IPS-NIHi7 (cell line): Measurements from ENCODE around the gene ACOT8.

Source experiments
- DNase-seq: peaks from one replicate; pipeline ENCODE4 v3.0.0; 2012; ENCODE audit warnings: mixed read lengths; ENCODE audit errors: extremely low spot score

The ACOT8 gene

GRCh38 chr20:45796337-45797065 lies 60.7 kb downstream of the ACOT8 start:
- DNase-seq, result no peak

DNA sequence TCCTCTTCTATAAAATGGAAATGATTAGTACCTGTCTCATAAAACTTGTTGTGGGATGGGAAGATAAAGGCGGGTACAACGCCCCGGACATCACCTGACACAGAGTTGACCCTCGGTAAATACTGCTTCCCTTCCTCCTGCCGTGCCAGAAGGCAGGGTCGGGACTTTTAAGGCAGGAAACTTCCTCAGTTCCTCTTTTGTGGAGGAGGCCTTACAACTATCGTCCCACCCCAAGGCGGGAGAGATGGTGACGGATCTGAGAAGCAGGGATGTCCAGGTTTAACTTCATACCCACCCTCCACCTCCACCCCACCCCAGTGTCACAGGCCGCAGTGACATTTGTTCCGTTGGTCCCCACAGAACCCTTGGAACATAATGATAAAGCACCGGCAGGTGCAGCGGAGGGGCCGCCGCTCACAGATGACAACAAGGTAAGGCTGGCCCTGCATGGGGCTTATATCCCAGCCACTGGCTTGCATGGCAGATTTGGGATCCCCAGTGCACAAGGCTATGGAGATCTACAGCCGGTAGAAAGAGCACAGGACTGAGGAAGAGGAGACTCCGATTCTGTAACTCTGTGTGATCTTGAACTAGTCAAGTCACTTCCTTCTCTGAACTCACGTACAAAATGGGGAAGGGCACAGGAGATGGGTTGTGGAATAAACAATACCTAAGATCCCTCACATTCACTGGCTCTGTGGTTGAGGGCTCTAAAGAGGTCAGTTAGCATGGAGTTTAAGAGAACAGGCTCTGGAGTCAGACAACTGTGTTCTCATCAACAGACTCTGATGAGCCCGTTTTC lies 64.7 kb downstream of the ACOT8 start:
- DNase-seq, result no peak
